ENCODE measurements around the gene ZNF205. TPM values are rescaled to one million over a fixed set of nuclear protein-coding genes. Genes with fewer than 3 reads are reported as not detected.
A peak's percentile ranks its signal among the peaks of the same experiment; 100 is the strongest.

ZNF205 gene
- total and polyA plus RNA-seq, 2 of the 8 experiments (the other 6 are each of a cell fraction or from before 2014, with no cell fraction given) = 19.1 to 19.9 TPM

DNA sequence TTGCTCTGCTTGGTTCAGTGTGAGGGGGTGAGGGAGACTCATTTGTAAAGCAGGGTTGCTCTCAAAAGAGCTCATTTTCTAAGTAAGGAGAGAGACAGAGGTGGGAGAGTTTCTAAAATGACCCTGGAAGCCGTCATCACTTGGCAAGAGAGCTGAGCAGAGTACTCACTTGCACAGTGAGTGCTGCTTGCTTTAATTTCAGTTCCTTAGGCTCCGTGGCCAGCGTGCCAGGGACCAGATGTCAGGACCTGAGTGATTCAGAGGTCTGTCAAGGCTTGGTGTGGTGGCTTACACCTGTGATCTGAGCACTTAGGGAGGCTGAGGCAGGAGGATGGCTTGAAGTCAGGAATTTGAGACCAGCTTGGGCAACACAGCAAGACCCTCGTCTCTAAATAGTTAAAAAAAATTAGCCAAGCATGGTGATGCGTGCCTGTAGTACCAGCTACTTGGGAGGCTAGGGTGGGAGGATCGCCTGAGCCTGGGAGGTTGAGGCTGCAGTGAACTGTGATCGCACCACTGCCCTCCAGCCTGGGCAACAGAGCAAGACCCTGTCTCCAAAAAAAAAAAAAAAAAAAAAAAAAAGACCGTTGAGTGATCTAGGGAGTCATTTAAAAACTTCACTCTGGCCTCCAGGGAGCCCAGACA lies 10.7 kb downstream of the ZNF205 start:
- WGBS, 2 experiments (ENCODE audit: extremely low coverage in 1 of 2, insufficient coverage in 1 of 2, insufficient read length in 1 of 2, insufficient replicate concordance in 2 of 2, low coverage in 1 of 2, low lambda C conversion rate in 2 of 2, missing lambda C conversion rate in 1 of 2) = 93% methylated on average over 7 of the region's 8 CpGs; no CpG with 5 or more reads in 1 of the 2 experiments
- Histone ChIP-seq H4K8ac (ENCODE audit: extremely low read depth, insufficient read depth, low read length) (no peak overlapping the region), H4K20me1 (replicated peaks in 1 of 2; ENCODE audit: control insufficient read depth in 1 of 2, insufficient read depth in 2 of 2, low read length in 2 of 2) (peaks cover 0 to 7% of the 10 kb centered on the region in 2 experiments), H3K79me1 (ENCODE audit: low read depth, low read length) (no peaks in the 10 kb centered on the region), H3K36me3 (ENCODE audit: control insufficient read depth in 2 of 4, insufficient read depth in 4 of 4, low read length in 3 of 4) (peaks cover 2 to 18% (median 9%) of the 10 kb centered on the region in 4 experiments; a peak in 5 of 8 replicates), H3K79me2 (ENCODE audit: control insufficient read depth in 1 of 2, insufficient read depth in 2 of 2, low read length in 2 of 2) (no peaks in the 10 kb centered on the region), H3K56ac (replicated peaks; ENCODE audit: insufficient read length, low read depth, low read length) (no peak overlapping the region), H2BK5ac (ENCODE audit: low read depth, low read length) (no peak overlapping the region), H3K9ac (replicated peaks in 1 of 4; ENCODE audit: extremely low read depth in 1 of 4, low read depth in 3 of 4, low read length in 3 of 4) (no peak overlapping the region), H3K18ac (ENCODE audit: extremely low read depth, low read length) (no peak overlapping the region), H2AK5ac (ENCODE audit: low read depth, low read length) (no peak overlapping the region), H2BK20ac (ENCODE audit: low read length) (no peak overlapping the region), H3K4me3 (ENCODE audit: extremely low read depth in 1 of 4, insufficient read depth in 2 of 4, low read depth in 3 of 4, low read length in 4 of 4) (peak overlapping the region in 2 of 4 experiments; percentile 43 to 70; a peak in 3 of 8 replicates), H4K5ac (ENCODE audit: insufficient read length, low read depth, low read length) (no peak overlapping the region), H2BK120ac (replicated peaks; ENCODE audit: low read depth, low read length) (no peak overlapping the region), H2BK12ac (ENCODE audit: low read depth, low read length) (no peak overlapping the region), H2AFZ (ENCODE audit: low read length) (no peak overlapping the region), H2BK15ac (ENCODE audit: low read length) (no peak overlapping the region), H3K27me3 (replicated peaks in 1 of 4; ENCODE audit: control insufficient read depth in 3 of 4, extremely low read depth in 1 of 4, insufficient read depth in 3 of 4, low read length in 3 of 4) (no peaks in the 10 kb centered on the region), H4K91ac (replicated peaks; ENCODE audit: insufficient read length, low read length) (no peak overlapping the region), H3K23ac (ENCODE audit: insufficient read length) (no peak overlapping the region), H3K4me1 (replicated peaks in 1 of 4; ENCODE audit: control insufficient read depth in 3 of 4, insufficient read depth in 4 of 4, low read length in 3 of 4) (peaks cover 0 to 9% (median 4%) of the 10 kb centered on the region in 4 experiments; a peak in 5 of 7 replicates), H3K9me3 (ENCODE audit: insufficient read depth in 2 of 2, low read depth in 1 of 2, low read length in 1 of 2) (no peaks in the 10 kb centered on the region), H3K14ac (ENCODE audit: insufficient read length) (no peak overlapping the region), H3K4ac (replicated peaks; ENCODE audit: insufficient read length, low read depth, low read length) (no peak overlapping the region), H3K4me2 (ENCODE audit: insufficient read depth in 1 of 2, low read depth in 2 of 2, low read length in 2 of 2) (peak overlapping the region; percentile 58 to 97), H3K27ac (ENCODE audit: low read depth, low read length) (no peak overlapping the region), H3K23me2 (ENCODE audit: low read depth, low read length) (peaks cover 10% of the 10 kb centered on the region)
- POLR2A ChIA-PET (ENCODE audit: partially characterized antibody) = interaction anchor here (1.0 to 7.2 kb wide), 7 partner anchors 9 to 97 kb away, joined by 3 to 168 read pairs (median 8); partner anchors contain the start of genes ZNF205, ZNF213 and ZSCAN10
- DNase-seq (ENCODE audit: low read depth in 1 of 2, low spot score in 2 of 2) (no peak), FAIRE-seq (no peak)
- CTCF ChIA-PET (ENCODE audit: partially characterized antibody) = interaction anchor here (0.7 to 36.8 kb wide), 7 partner anchors 10 to 92 kb away, joined by 4 to 619 read pairs (median 10); partner anchors contain the start of genes IL32, ZNF205, ZNF213 and ZSCAN10
- TF ChIP-seq RBBP5 (IDR thresholded peaks at IDR 0.05; ENCODE audit: borderline replicate concordance, low read depth, low read length) = no peak
- no peak for TF ChIP-seq TBP (IDR thresholded peaks at IDR 0.05; ENCODE audit: low read depth, low read length)
- no peak for TF ChIP-seq BACH1 (IDR thresholded peaks at IDR 0.05; ENCODE audit: low read length)
- no peak for TF ChIP-seq SRF (IDR thresholded peaks at IDR 0.05; ENCODE audit: low read depth, low read length)
- TF ChIP-seq JUND (IDR thresholded peaks at IDR 0.05; ENCODE audit: low read length) = no peak
- no peak for TF ChIP-seq HDAC2 (IDR thresholded peaks at IDR 0.05; ENCODE audit: borderline replicate concordance in 1 of 2, low read depth in 2 of 2, low read length in 2 of 2)
- no peak for TF ChIP-seq SIX5 (IDR thresholded peaks at IDR 0.05; ENCODE audit: low read depth, low read length)
- TF ChIP-seq, protein P1, sequence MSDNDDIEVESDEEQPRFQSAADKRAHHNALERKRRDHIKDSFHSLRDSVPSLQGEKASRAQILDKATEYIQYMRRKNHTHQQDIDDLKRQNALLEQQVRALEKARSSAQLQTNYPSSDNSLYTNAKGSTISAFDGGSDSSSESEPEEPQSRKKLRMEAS (IDR thresholded peaks at IDR 0.05) = no peak
- TF ChIP-seq SIN3A (conservative IDR thresholded peaks at IDR 0.05 in 1 of 2, IDR thresholded peaks at IDR 0.05 in 1 of 2; ENCODE audit: low read depth in 1 of 2, low read length in 2 of 2) = no peak
- no peak for TF ChIP-seq CBX8 (IDR thresholded peaks at IDR 0.05; ENCODE audit: borderline replicate concordance, low read depth, low read length)
- no peak for TF ChIP-seq RAD21 (IDR thresholded peaks at IDR 0.05 in 1 of 2, conservative IDR thresholded peaks at IDR 0.05 in 1 of 2; ENCODE audit: low read depth in 2 of 2, low read length in 2 of 2)
- no peak for TF ChIP-seq EGR1 (IDR thresholded peaks at IDR 0.05; ENCODE audit: borderline replicate concordance, low read depth, low read length)

Data from H1 (cell line).